ENCODE data around the gene CYTH2. TPM values are rescaled to one million over a fixed set of nuclear protein-coding genes. Genes with fewer than 3 reads are reported as not detected.

The CYTH2 gene
- polyA plus RNA-seq, 4 donors, result 72.4 to 106 (median 78.0) TPM

DNA sequence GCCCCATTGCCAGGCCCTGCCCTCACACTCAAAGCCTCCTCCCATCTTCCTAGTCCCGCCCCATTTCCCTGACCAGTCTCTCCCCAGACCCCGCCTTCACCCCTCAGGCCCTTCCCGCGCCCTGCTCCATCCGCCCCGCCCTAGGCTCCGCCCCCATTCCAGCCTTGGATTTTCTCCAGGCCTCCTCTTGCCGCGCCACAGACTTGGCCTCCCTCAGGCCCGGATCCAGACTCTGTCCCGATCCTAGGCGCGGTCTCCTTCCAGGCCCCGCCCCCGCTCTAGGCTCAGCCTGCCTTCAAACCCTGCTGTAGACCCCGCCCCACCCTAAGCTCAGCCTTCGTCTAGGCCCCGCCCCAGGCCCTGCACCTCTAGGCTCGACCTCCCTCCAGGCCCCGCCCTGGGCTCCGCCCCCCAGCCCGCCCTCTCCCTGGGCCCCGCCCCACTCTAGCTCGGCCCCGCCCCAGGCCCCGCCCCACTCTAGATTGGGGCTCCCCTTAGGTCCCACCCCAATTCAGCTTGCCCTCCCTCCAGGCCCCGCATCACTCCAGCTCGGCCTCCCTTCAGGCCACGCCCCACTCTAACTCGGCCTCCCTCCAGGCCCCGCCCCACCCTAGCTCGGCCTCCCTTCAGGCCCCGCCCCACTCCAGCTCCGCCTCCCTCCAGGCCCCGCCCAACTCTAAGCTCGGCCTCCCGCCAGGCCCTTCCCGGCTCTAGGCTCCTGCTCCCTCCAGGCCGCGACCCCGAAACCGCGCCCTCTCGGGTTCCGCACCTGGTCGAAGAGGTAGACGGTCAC is 24.0 kb downstream of the CYTH2 start:
- DNase-seq (ENCODE audit: low read depth in 4 of 4, low spot score in 3 of 4), result peak; percentile 75 to 85 (median 76)

DNA sequence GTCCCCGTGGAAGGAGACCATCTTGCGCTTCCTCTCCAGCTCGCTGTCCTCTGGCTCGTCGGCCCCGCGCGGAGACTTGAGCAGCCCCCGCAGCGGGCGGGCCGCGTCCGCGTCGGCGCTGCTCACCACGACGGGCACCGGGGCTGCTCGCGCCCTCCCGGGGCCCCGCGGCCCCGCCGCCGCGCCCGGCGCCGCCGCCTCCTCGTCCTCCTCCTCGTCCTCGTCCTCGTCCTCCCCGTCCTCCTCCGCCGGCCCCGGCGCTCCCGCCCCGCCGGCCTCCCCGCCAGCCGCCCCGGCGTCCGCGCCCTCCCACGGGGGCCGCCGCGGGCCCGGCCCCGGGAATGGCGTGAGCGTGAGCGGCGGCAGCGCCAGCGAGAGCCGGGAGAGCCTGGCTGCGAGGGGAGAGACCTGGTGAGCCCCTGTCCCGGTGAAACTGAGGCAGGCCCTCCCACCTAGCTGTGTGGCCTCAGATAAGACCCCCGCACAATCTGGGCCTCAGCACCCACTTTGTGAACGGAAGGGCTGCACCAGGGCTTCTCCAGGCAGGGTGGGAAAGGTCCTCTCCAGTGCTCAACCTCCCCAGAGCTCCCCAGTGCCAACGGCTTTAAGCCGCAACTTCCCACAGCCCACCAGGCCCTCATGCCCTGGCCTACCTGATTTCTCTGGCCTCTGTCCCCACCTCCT is 24.7 kb downstream of the CYTH2 start:
- no peak for DNase-seq (ENCODE audit: low read depth in 4 of 4, low spot score in 3 of 4)

DNA sequence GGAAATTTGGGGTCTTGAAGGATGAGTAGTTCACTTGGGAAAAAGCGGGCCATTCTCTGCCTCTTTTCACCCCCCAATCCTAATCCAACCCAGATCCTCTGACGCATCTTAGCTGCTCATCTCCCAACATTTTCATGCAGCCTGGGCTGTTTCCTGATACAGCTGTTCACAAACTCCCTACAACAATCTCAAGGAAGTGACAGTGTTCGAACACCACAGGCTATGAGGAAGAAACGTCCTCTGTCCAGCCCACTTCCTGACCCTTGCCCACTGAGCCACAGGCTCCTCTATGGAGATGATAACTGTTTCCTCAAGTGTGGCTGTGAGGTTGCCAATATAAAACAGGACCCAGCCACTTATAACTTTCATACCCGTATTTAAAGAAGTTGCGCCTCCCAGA is 26.2 kb downstream of the CYTH2 start:
- DNase-seq (ENCODE audit: low read depth in 4 of 4, low spot score in 3 of 4), result no peak

DNA sequence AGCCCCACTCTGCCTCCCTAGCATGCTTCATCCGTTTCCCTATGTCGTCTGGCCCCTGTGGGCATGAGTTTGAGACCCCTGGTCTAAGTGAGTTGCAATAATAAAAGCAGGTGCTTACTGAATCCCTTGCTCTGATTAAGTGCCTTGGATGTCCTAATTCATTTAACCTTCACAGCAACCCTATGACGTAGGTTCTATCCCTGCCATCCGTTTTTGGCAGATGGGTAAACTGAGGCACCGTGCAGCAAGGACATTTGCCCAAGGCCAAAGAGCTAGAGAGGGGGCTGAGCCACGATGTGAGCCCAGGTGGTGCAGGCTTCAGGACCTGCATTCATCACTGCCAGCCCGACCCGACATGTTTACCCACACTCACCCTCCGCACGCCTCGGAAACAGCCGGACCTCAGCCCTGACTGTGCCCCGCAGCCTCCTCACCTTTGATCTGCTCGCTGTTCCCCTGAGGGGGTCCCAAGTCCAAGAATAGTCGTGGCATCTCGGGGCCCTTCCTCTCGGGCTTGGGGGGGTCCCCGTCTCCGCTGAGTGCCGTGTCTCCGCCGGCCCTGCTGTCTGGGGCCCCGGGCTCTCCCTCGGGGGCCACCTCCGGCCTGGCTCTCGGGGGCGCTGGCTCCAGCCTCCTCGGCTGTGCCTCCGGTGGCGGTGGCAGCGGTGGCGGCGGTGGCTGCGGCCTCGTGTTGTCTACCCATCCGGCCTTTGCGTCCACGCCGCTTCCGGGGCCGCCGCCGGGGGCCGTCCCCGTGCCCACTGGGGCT is 28.0 kb downstream of the CYTH2 start:
- DNase-seq (ENCODE audit: low read depth in 4 of 4, low spot score in 3 of 4), result no peak

DNA sequence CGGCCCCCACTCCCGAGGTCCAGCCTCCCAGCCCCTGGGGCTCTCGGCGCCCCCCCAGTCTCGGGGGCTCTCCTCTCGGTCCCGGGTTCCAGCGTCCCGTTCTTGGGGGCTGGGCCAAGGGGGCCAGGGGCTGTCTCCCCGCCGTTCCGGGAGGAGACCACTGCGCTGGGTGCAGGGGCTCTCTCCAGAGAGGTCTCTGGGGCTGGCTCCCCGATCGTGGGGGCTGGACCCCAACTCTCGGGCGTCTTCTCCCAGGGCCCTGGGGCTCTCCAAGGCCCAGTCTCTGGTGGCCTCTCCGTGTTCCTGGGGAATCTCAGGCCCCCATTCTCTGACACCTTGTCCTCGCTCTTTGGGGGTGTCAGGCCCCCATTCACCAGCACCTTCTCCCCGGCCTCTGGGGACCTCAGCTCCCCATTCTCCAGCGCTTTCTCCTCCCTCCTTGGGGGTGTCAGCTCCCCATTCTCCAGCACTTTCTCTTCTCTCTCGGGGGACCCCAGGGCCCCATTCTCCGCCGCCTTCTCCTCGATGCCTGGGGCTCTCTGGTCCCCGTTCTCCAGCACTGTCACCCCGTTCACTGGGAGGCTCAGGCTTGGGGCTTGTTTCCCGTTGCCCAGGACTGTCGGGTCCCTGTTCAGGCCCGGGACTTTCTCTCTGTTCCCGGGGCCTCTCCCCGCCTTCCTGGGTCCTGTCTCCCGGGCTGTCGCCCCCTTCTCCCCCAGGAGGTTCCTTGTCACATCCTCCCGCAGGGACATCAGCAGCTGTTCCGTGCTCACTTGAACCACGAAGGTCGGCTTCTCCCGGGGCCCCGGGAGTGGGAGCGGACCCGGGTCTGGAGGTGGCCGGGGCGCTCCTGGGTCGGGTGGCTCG is 28.8 kb downstream of the CYTH2 start:
- DNase-seq (ENCODE audit: low read depth in 4 of 4, low spot score in 3 of 4), result no peak

DNA sequence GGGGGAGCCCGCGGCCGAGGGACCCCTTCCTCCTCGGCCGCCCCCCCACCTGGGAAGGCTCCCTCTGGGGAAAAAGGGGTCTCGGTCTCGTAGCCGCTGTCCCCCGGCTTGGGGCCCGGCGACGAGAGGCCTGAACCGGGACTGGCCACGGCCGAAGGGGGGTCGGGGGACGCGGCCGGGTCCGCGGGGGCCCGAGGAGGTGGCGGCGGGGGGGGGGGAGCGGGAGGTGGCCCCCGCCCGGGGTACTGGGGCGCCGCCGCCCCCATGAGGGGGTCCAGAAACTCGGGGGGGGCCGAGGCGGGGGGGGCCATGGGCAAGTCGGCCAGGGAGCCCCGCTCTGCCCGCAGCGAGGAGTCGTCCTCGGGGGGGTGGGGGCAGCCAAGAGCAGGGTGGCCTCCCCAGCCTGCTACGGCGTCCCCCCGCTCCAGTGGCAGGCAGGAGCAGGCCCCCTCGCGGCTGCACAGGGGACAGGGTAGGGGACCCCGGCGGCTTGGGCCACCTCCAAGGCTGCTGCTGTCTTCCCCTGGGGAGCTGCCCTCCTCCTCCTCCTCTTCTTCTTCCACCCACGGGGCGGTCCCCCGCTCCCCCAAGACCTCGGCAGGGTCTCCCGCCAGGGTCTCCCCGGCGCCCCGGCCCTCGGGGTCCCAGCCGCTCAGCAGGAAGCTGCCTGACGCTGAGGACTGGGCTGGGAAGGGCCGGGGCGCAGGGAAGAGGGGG is 29.6 kb downstream of the CYTH2 start:
- DNase-seq (ENCODE audit: low read depth in 4 of 4, low spot score in 3 of 4), result no peak

DNA sequence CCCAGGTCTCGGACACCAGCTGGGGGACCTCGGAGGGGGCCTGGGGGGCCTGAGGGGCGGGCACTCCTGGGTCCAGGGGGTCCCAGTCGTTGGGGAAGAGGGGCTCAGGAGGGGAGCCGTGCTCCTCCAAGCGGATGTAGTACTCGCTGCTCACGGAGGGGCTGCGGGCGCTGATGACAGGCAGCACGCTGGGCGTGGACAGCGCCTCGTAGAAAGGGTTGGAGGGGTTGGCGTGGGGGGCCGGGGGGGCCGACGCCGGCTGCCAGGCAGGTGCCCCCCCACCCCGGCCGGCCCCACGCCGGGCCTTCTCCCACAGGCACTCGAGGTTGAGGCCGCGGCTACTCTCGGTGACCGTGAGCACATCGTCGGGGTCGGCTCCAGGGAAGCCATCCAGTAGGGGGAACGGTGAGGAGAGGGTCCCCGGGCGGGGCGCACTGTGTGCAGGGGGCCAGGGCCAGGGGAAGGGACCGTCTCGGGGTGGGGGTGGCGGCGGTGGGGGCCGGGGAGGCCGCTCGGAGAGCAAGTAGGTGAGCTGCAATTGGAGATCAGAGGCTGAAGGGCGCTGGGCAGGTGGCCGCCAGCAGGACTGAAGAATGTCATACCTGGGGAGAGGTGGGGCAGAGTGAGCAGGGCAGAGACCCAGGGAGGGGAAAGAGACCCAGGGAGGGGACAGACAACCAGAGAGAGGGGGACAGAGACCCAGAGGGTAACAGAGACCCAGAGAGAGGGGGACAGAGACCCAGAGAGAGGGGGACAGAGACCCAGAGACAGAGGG is 30.3 kb downstream of the CYTH2 start:
- DNase-seq (ENCODE audit: low read depth in 4 of 4, low spot score in 3 of 4), result no peak

DNA sequence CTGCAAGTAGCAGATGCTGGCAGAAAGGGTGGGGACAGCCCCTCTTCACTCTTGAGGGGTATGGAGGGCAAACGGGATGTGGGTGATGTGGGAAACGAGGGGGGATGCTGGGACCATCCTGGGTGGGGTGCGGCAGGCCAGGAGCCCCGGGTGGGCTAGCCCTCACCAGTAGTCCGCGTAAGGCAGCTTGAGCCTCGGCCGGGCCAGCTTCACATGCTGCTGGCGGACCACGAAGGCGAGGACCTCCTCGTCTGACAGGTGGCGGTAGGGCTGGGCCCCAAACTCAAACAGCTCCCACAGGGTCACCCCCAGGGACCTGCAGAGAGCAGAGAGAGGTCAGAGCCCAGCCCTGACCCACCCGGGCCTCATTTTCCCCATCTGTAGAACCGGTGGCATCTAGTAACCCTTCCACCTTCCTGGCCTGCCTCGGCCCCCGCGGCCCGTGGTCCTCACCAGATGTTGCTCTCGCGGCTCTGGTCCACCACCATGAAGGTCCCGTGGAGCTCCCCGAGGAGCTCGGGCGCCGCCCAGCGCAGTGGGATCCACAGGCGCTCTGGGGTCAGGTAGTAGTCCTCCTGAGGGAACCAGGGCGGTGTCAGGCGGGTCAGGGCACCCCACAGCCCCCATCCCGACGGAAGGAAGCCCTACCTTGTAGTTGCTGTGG is 31.8 kb downstream of the CYTH2 start:
- no peak for DNase-seq (ENCODE audit: low read depth in 4 of 4, low spot score in 3 of 4)

DNA sequence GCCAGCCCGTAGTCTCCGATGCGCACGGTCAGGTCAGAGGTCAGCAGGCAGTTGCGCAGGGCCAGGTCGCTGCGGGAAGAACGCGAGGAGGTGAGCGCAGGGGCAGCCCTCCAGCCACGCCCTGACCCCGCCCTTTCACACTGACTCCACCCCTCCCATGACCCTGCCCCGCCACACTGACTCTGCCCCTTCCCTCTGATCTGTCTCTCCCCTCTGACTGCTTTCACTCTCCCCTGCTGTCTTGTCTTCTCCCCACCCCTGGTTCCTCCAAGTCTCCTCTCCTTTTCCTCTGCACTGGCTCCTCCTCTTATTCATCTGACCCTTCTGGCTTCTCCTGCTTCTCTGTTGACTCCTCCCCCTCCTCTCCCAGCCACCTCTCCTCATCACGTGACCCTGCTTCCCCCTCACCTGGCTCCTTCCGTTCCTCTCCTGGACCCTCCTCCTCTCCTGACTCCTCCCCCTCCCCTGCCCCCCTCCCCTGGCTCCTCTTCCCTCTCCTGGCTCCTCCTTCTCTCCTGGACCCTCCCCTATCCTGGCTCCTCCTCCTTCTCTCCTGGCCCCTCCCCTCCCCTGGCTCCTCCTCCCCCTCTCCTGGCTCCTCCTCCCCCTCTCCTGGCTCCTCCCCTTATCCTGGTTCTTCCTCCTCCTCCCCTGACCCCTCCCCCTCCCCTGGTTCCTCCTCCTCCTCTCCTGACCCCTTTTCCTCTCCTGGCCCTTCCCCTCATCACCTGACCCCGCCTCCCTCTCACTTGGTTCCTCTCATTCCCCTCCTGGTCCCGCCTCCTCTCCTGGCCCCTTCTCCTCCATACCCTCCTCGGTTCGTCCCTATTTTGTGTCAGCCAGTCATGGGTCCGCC is 32.6 kb downstream of the CYTH2 start:
- DNase-seq (ENCODE audit: low read depth in 4 of 4, low spot score in 3 of 4), result peak; percentile 73 to 87 (median 82)

DNA sequence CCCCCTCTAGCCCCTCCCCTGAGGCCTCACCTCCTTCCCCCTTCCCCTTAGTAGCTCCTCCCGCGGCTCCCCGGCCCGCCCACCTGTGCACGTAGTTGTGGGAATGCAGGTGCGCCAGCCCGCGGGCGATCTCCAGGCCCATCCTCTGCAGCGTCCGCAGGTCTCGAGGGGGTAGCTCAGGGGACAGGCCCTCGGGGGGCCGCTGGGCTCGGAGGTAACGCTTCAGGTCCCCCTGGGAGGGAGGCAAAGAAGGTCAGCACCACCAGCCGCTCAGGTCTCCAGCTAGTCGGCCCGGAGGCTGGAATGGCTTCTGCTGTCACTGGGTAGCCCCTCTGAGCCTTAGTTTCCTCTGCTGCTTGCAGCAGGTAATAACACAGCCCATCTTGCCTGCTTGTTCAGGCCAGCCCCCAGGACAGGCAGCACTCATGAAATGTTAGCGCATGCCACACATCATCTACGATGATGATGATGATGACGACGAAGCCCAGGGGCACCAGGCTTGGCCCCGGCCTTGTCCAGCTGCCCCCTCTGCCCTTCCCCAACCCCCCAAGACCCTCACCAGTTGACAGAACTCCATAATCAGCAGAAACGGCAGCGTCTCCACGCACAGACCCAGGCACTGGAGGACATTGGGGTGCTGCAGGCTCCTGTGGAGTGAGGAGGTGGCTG is 33.3 kb downstream of the CYTH2 start:
- no peak for DNase-seq (ENCODE audit: low read depth in 4 of 4, low spot score in 3 of 4)

DNA sequence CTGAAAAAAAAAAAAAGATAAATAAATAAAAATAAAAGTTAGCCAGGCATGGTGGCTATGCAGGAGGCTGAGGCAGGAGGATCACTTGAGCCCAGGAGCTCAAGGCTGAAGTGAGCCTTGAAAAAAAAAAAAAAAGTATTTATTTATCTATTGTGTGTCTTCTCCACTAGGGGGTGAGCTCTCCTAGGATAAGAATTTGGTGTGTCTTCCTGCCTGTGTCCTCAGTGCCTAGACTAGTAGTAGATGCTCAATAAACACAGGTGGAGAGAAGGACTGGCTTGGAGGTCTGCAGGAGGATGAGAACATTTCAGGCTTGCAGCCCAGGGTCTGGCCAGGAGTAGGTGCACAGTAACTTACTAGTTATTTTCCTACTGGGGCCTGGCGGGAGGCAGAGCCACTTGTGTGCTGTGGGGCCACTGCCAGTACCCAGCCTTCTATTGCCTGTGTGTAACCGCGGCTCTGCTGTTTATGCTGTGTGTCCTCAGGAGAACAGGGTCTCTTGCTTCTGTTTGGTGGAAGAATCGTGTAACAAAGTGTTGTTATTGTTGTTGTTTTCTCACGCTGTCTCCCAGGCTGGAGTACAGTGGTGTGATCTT is 37.1 kb downstream of the CYTH2 start:
- DNase-seq (ENCODE audit: low read depth in 4 of 4, low spot score in 3 of 4), result no peak

DNA sequence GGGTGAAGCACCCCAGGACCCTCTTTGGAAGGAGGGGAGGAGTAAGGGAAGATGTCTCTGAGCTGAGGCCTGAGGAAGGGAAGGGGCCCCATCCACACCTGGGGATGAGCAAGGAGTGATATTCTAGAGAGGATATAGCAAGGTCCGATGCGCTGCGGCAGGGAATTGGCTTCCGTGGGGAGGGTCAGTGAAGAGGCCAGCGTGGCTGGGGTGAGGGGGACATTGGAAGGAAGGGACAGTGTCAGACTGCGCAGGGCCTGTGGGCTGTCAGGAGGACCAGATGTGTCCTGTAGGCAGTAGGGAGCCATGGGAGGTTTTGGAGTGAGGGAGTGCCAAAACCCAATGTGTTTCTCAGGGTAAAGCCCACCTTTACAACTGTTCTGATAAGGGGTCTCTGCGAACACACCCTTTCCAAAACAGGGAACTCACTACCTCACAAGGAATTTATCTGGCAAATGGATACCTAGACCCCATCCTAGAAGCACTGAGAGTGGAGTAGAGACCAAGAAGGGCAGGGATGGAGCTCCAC is 38.8 kb downstream of the CYTH2 start:
- no peak for DNase-seq (ENCODE audit: low read depth in 4 of 4, low spot score in 3 of 4)

DNA sequence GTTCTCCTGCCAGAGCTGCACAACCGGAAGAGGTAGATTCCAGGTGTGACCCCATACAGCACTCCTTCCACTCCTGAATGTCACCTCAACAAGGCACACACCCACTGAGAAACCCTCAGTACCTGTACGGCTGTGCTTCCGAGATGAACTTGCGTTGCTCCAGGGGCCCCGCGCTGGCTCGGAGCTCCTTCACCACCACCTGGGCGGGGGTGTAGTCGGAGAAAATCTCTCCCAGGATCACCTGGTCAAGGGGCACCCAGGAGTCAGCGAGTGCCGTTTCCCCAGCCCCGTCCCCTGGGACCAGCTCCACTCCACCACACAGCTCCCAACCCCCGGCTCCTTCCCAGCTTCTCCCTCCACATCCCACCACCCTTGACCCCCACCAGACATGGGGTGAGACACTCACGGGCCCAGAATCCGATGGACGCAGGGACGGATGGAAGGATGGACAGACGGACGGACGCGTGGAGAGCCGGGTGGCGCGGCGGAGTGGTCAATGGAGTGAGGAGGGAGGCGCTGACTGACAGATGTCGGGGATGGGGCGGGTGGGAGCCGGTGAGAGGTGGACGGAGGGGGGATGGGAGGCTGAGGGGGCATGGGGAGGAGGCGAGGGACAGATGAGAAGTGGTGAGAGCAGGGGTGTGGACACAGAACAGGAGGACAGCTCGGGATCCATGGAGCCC is 39.7 kb downstream of the CYTH2 start:
- DNase-seq (ENCODE audit: low read depth in 4 of 4, low spot score in 3 of 4), result no peak

DNA sequence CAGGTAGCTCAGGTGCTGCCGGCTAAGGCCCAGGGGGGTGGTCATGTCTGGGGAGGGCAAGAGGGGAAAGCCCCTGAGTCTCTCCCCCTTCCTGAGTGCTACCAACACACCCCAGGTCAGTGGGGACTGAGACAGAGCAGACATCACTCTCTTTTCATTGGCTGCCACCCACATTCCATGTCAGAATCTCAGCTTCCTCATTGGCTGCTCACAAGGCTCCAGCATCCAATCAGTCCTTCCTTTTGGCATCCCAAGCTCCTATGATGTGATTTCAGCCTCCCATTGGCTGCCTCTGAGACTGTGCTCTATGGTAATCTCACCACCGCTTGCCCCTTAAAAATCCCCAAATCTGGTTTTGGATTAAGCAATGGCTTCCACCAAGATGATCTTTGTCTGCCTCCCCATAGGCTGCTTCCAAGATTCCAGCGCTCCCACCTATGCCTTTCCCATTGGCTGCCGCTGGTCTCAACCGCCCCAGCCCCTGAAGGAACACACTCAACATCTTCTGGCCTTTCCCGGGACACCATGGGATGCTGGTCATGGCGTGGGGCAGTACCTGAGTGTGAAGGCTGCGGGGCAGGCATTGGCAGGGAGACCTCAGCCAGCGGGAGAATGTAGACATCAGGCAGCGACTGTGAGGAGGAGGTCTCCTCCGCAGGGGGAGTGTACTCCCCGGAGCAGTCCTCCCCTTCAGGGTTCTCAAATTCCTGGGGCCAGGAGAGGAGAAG is 40.5 kb downstream of the CYTH2 start:
- DNase-seq (ENCODE audit: low read depth in 4 of 4, low spot score in 3 of 4), result no peak

Measured in left renal pelvis (tissue), 4 donors.